Karpas-422 (cell line): ENCODE measurements around the gene CAPS. TPM values are rescaled to one million over a fixed set of nuclear protein-coding genes. Genes with fewer than 3 reads are reported as not detected.
"Not testable (repeated sequence)": the region's sequence is repeated elsewhere in the genome, so short reads cannot be mapped to it uniquely, and the experiment has no call there.

ENCODE experiments used
- DNase-seq: peaks from one replicate; pipeline ENCODE4 v3.0.0-alpha.2; 2015
- H2AFZ ChIP-seq: fragments of 200-600 bp; sonication (generic); 2 replicates; pipeline ENCODE4 v1.6.1; 2014; ENCODE audit warnings: antibody characterized with exemption, low read length, mixed read lengths
- H3K27ac ChIP-seq: fragments of 200-600 bp; sonication (generic); 2 replicates; pipeline ENCODE4 v1.5.1; 2014; ENCODE audit warnings: mild to moderate bottlenecking, low read length, moderate library complexity
- H3K27me3 ChIP-seq: fragments of 200-600 bp; sonication (generic); 2 replicates; pipeline ENCODE4 v1.6.1; 2014; ENCODE audit warnings: low read length, mixed read lengths
- H3K36me3 ChIP-seq: fragments of 200-600 bp; sonication (generic); 2 replicates; pipeline ENCODE4 v1.6.1; 2014; ENCODE audit warnings: low read length, mixed read lengths; ENCODE audit not compliant: insufficient read depth
- H3K4me1 ChIP-seq: fragments of 200-600 bp; sonication (generic); 2 replicates; pipeline ENCODE4 v1.6.1; 2014; ENCODE audit warnings: mild to moderate bottlenecking, low read length, mixed read lengths
- H3K4me2 ChIP-seq: fragments of 200-600 bp; sonication (generic); 2 replicates; pipeline ENCODE4 v1.6.1; 2014; ENCODE audit warnings: low read length, low read depth, mild to moderate bottlenecking; ENCODE audit not compliant: poor library complexity, severe bottlenecking
- H3K4me3 ChIP-seq: fragments of 200-600 bp; sonication (generic); 2 replicates; pipeline ENCODE4 v1.5.1; 2014; ENCODE audit warnings: mild to moderate bottlenecking, antibody characterized with exemption, low read length, mixed read lengths
- H3K79me2 ChIP-seq: fragments of 200-600 bp; sonication (generic); 2 replicates; pipeline ENCODE4 v1.6.1; 2014; ENCODE audit warnings: mild to moderate bottlenecking, low read length, mixed read lengths
- H3K9ac ChIP-seq: fragments of 200-600 bp; sonication (generic); 2 replicates; pipeline ENCODE4 v1.6.0; 2014; ENCODE audit warnings: low read length
- H3K9me2 ChIP-seq: fragments of 200-600 bp; sonication (generic), shearing (Covaris generic); replicated peaks from 2 replicates; pipeline ENCODE4 v1.6.0; 2014; ENCODE audit warnings: mild to moderate bottlenecking, low read length, moderate library complexity; ENCODE audit not compliant: insufficient read depth
- H3K9me3 ChIP-seq: fragments of 300-700, 200-600 bp; sonication (generic); 2 replicates; pipeline ENCODE4 v1.6.1; 2014; ENCODE audit warnings: low read length, mixed read lengths
- H4K20me1 ChIP-seq: fragments of 200-600 bp; sonication (generic); 2 replicates; pipeline ENCODE4 v1.6.1; 2014; ENCODE audit warnings: mild to moderate bottlenecking, antibody characterized with exemption, low read length, low read depth; ENCODE audit not compliant: insufficient read depth
- total RNA-seq: library from RNA; depleted of rRNA; stranded (reverse); fragments of >200 nt; shearing (Covaris generic); gene quantifications from 2 replicates; pipeline ENCODE4 v1.2.3, GENCODE V29; 2014; ENCODE audit warnings: low replicate concordance; rRNA removed

Gene CAPS
- total RNA-seq, 1 experiment from 2014 or later = 3.8 TPM

GRCh38 chr19:5961969-5962945 lies 48.2 kb downstream of the CAPS start:
- Histone ChIP-seq H3K4me1 (peaks cover 3% of the 10 kb centered on the region), H3K27me3 (no peaks in the 10 kb centered on the region), H3K4me3 (no peak overlapping the region), H3K9me3 (no peaks in the 10 kb centered on the region), H3K4me2 (no peak overlapping the region), H3K27ac (no peak overlapping the region), H2AFZ (no peak overlapping the region), H3K79me2 (peaks cover 97% of the 10 kb centered on the region), H3K9me2 (no peaks in the 10 kb centered on the region), H3K9ac (no peak overlapping the region), H4K20me1 (peaks cover 87% of the 10 kb centered on the region), H3K36me3 (no peaks in the 10 kb centered on the region)
- DNase-seq = no peak

DNA sequence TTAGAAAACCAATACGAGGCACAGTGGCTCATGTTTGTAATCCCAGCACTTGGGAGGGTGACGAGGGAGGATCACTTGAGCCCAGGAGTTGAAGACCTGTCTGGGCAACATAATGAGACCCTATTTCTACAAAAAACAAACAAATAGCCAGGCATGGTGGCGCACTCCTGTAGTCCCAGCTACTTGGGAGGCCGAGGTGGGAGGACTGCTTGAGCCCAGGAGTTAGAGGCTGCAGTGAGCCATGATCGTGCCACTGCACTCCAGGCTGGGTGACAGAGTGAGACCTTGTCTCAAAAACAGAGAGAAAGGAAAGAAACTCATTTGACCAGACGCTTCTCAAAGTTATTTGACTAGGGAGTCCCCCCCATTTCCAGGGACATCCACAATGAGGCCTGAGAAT lies 49.2 kb downstream of the CAPS start:
- not testable (repeated sequence) for H2AFZ ChIP-seq, H3K9me3 ChIP-seq, H3K9me2 ChIP-seq, H3K27me3 ChIP-seq, H3K4me3 ChIP-seq, H3K27ac ChIP-seq, H3K4me2 ChIP-seq, H3K4me1 ChIP-seq, DNase-seq, H3K36me3 ChIP-seq, H3K9ac ChIP-seq
- peaks cover 84% of the 10 kb centered on the region for H4K20me1 ChIP-seq
- peaks cover 97% of the 10 kb centered on the region for H3K79me2 ChIP-seq

DNA sequence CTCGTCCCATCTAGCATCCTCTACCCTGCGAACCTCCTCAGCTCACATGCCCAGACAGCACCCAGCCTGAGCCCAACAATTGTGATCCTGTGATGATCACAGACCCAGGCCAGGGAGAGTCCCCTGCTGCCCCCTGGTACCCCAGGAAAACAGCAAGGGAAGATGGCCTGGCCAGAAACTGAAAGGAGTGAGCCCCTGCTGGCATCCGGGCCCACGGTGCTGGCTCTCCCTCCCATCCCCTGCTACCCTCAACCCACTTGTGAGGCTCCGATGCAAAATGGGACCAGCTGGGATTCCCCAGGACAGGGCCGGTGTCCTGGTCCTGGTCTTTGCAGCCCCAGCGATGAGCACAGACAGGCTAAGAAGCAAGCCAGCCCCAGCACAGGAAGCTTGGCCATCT lies 49.8 kb downstream of the CAPS start:
- Histone ChIP-seq H3K9me2 (no peaks in the 10 kb centered on the region), H3K4me1 (peaks cover 16% of the 10 kb centered on the region), H2AFZ (no peak overlapping the region), H3K27me3 (no peaks in the 10 kb centered on the region), H3K36me3 (0 out of 2 replicates have a peak, but pooled peaks cover 3% of the 10 kb centered on the region), H3K9me3 (no peaks in the 10 kb centered on the region), H3K79me2 (peaks cover 97% of the 10 kb centered on the region), H3K4me2 (no peak overlapping the region), H3K9ac (no peak overlapping the region), H3K4me3 (no peak overlapping the region), H3K27ac (no peak overlapping the region), H4K20me1 (peaks cover 84% of the 10 kb centered on the region)
- no peak for DNase-seq

DNA sequence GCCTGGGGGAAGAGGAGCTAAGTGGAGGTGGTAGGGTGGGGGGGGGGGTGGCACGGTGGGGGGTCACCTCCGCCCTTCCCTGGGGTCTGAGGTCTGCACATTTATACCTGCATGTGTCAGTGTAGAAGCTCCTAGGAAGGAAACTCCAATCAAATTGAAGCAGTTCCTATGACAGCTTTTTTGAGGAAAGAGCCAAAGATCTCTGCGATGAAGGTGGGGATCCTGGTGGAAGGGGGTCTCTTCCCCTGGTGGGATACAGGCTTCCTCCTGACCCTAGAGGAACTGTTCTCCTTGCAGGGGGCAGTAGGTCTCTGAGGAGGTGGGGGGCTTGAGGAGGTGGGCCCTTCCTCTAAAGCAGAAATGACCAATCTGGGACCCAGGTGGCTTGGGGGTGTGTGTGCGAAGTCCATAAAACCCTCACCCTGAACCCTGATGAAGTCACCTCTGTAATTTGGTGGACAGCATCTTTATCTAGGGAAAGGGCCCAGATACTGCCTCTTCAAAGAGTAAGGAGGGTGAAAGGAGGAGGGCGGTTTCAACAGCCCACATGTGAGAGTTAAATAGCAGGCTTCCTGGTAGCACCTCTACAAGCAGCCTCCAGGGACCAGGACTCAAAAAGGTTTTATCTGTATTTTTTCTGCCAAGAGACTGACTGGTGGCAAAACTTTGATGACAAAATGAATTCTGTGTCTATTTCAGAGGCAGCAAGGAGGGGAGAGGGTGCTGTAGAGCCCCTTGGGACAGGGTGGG lies 50.9 kb downstream of the CAPS start:
- no peak for DNase-seq
- H3K4me2 ChIP-seq = no peak overlapping the region
- H3K9ac ChIP-seq = no peak overlapping the region
- no peaks in the 10 kb centered on the region for H3K9me2 ChIP-seq
- H3K36me3 ChIP-seq = 0 out of 2 replicates have a peak, but pooled peaks cover 3% of the 10 kb centered on the region
- no peaks in the 10 kb centered on the region for H3K9me3 ChIP-seq
- no peak overlapping the region for H3K27ac ChIP-seq
- no peaks in the 10 kb centered on the region for H3K27me3 ChIP-seq
- peaks cover 97% of the 10 kb centered on the region for H3K79me2 ChIP-seq
- H3K4me1 ChIP-seq = peaks cover 27% of the 10 kb centered on the region
- no peak overlapping the region for H2AFZ ChIP-seq
- H3K4me3 ChIP-seq = no peak overlapping the region
- H4K20me1 ChIP-seq = peaks cover 85% of the 10 kb centered on the region

Other genes with a start within 250 kb of the CAPS start
- 63.4 and 118 TPM in 2 replicates for gene MICOS13, start 233.7 kb upstream of the CAPS start, total RNA-seq
- 6.9 and 9.0 TPM in 2 replicates for gene HSD11B1L, start 233.2 kb upstream of the CAPS start, total RNA-seq
- gene RPL36, start 224.0 kb upstream of the CAPS start, total RNA-seq = 3,189 and 3,229 TPM in 2 replicates
- gene LONP1, start 194.1 kb upstream of the CAPS start, total RNA-seq = 65.7 and 165 TPM in 2 replicates
- not detected in 2 replicates for gene CATSPERD, start 193.6 kb upstream of the CAPS start, total RNA-seq
- 0.29 TPM in 1 of 2 replicates, not detected in the other for gene PRR22, start 129.5 kb upstream of the CAPS start, total RNA-seq
- gene DUS3L, start 123.1 kb upstream of the CAPS start, total RNA-seq = 21.7 and 34.0 TPM in 2 replicates
- not detected in 2 replicates for gene NRTN, start 109.2 kb upstream of the CAPS start, total RNA-seq
- gene FUT6, start 74.6 kb upstream of the CAPS start, total RNA-seq = not detected in 2 replicates
- not detected in 2 replicates for gene FUT3, start 62.8 kb upstream of the CAPS start, total RNA-seq
- not detected in 2 replicates for gene FUT5, start 43.7 kb upstream of the CAPS start, total RNA-seq
- gene NDUFA11, start 10.5 kb upstream of the CAPS start, total RNA-seq = 217 and 384 TPM in 2 replicates
- 8.9 and 19.8 TPM in 2 replicates for gene VMAC, start 9.4 kb upstream of the CAPS start, total RNA-seq
- gene RANBP3, start 63.9 kb downstream of the CAPS start, total RNA-seq = 34.0 and 44.8 TPM in 2 replicates
- gene RFX2, start 196.2 kb downstream of the CAPS start, total RNA-seq = 6.4 and 23.7 TPM in 2 replicates
- 1.2 TPM in 1 of 2 replicates, not detected in the other for gene ACSBG2, start 221.4 kb downstream of the CAPS start, total RNA-seq